PC-3 (cell line): ENCODE measurements around the gene TMEM186. TPM values are rescaled to one million over a fixed set of nuclear protein-coding genes. Genes with fewer than 3 reads are reported as not detected.

Experiments
- ATAC-seq: fragments of 200-7000 bp; cut with Tn5 transposase; 2 replicates; pipeline ENCODE4 v1.9.1; 2020; ENCODE audit warnings: mild to moderate bottlenecking, moderate library complexity
- BruUV-seq: library from RNA; stranded (reverse); fragments of 400-500 nt; replicated peaks from 2 replicates; lab custom pipeline; 2021; lab: Mats Ljungman, UMichigan
- CTCF ChIA-PET: fragments of 300-600 bp; sonication (Branson Sonifier 250); formaldehyde crosslinking; loops from one replicate; lab custom pipeline; 2022; ENCODE audit warnings: antibody characterized with exemption; lab: Charles Lee
- POLR2A ChIA-PET: fragments of 300-600 bp; sonication (Branson Sonifier 250); formaldehyde crosslinking; loops from one replicate; lab custom pipeline; 2022; ENCODE audit warnings: antibody characterized with exemption; ENCODE audit not compliant: unreplicated experiment; lab: Charles Lee
- DNase-seq: peaks from one replicate; pipeline ENCODE4 v3.0.0-alpha.2; 2015
- H2AFZ ChIP-seq: fragments of 300-600 bp; sonication (generic); 2 replicates; pipeline ENCODE4 v1.6.0; 2016; ENCODE audit warnings: antibody characterized with exemption, low read length
- H3F3A ChIP-seq: fragments of 300-600 bp; sonication (generic); one replicate; pipeline ENCODE4 v1.6.0; 2017; ENCODE audit warnings: antibody characterized with exemption, low read length, control low read depth, mild to moderate bottlenecking; ENCODE audit not compliant: unreplicated experiment
- H3K27ac ChIP-seq: fragments of 300-600 bp; sonication (generic); 2 replicates; pipeline ENCODE4 v1.5.1; 2016; ENCODE audit warnings: mild to moderate bottlenecking, low read length
- H3K27me3 ChIP-seq: fragments of 300-600 bp; sonication (generic); 2 replicates; pipeline ENCODE4 v1.6.1; 2016; ENCODE audit warnings: low read length, mixed read lengths
- H3K36me3 ChIP-seq: fragments of 300-600 bp; sonication (generic); 2 replicates; pipeline ENCODE4 v1.6.1; 2016; ENCODE audit warnings: low read depth, mixed run types, low read length, mixed read lengths
- H3K4me1 ChIP-seq: fragments of 300-600 bp; sonication (generic); 2 replicates; pipeline ENCODE4 v1.5.1; 2016; ENCODE audit warnings: low read length; ENCODE audit not compliant: insufficient read depth
- H3K4me2 ChIP-seq: fragments of 300-600 bp; sonication (generic); 2 replicates; pipeline ENCODE4 v1.6.0; 2016; ENCODE audit warnings: low read length
- H3K4me3 ChIP-seq: fragments of 300-600 bp; sonication (generic); 2 replicates; pipeline ENCODE4 v1.5.1; 2016; ENCODE audit warnings: mild to moderate bottlenecking, low read length, mixed read lengths
- H3K79me2 ChIP-seq: fragments of 300-600 bp; sonication (generic); 2 replicates; pipeline ENCODE4 v1.6.1; 2017; ENCODE audit warnings: low read length, mixed read lengths
- H3K9ac ChIP-seq: fragments of 300-600 bp; sonication (generic); 2 replicates; pipeline ENCODE4 v1.6.0; 2016; ENCODE audit warnings: mild to moderate bottlenecking, low read length
- H3K9me2 ChIP-seq: fragments of 300-600 bp; sonication (generic); replicated peaks from 2 replicates; pipeline ENCODE4 v1.6.1; 2016; ENCODE audit warnings: mixed run types, low read length, mixed read lengths
- H3K9me3 ChIP-seq: fragments of 300-600 bp; sonication (generic); 2 replicates; pipeline ENCODE4 v1.6.1; 2016; ENCODE audit warnings: low read length, mixed read lengths
- H4K20me1 ChIP-seq: fragments of 300-600 bp; sonication (generic); 2 replicates; pipeline ENCODE4 v1.6.1; 2016; ENCODE audit warnings: low read length, mixed read lengths
- CTCF ChIP-seq: fragments of 300-600 bp; sonication (generic); conservative IDR thresholded peaks from 2 replicates; pipeline ENCODE4 v1.5.1; 2017; ENCODE audit warnings: antibody characterized with exemption, low read depth, mild to moderate bottlenecking, low read length
- EZH2 ChIP-seq: fragments of 300-600 bp; sonication (generic); IDR thresholded peaks from one replicate; pipeline ENCODE4 v1.6.1; 2017; ENCODE audit warnings: antibody characterized with exemption, mild to moderate bottlenecking, low read length; ENCODE audit not compliant: unreplicated experiment
- EZH2phosphoT487 ChIP-seq: fragments of 300-600 bp; sonication (generic); IDR thresholded peaks from 2 replicates; pipeline ENCODE4 v1.6.1; 2018; ENCODE audit warnings: mild to moderate bottlenecking, antibody characterized with exemption, low read length, borderline replicate concordance
- intact Hi-C: fragments of 100-400 bp; cut with micrococcal nuclease; formaldehyde crosslinking; loops from 2 replicates; pipeline ENCODE4 v1.9.0; 2023
- total RNA-seq: library from RNA; depleted of rRNA; stranded (reverse); fragments of >200 nt; gene quantifications from 2 replicates; pipeline ENCODE4 v1.2.3, GENCODE V29; 2014

TMEM186 gene
- total RNA-seq, 1 experiment from 2014 or later = 7.4 TPM

GRCh38 chr16:8828541-8829165 is 31.2 kb upstream of the TMEM186 start:
- no peak overlapping the region for H3K27ac ChIP-seq
- H2AFZ ChIP-seq = no peak overlapping the region
- H3K4me2 ChIP-seq = no peak overlapping the region
- H3F3A ChIP-seq = no peaks in the 10 kb centered on the region
- CTCF ChIA-PET = no interaction called here
- no peak overlapping the region for H3K9ac ChIP-seq
- TF ChIP-seq EZH2phosphoT487 (no peak), EZH2 (no peak), CTCF (no peak)
- no peaks in the 10 kb centered on the region for H3K4me1 ChIP-seq
- peaks cover 17% of the 10 kb centered on the region for H3K36me3 ChIP-seq
- POLR2A ChIA-PET = no interaction called here
- H3K9me2 ChIP-seq = no peaks in the 10 kb centered on the region
- ATAC-seq (no peak), DNase-seq (no peak)
- H3K4me3 ChIP-seq = no peak overlapping the region
- H3K27me3 ChIP-seq = no peaks in the 10 kb centered on the region
- no peaks in the 10 kb centered on the region for H3K79me2 ChIP-seq
- H3K9me3 ChIP-seq = no peaks in the 10 kb centered on the region
- H4K20me1 ChIP-seq = no peaks in the 10 kb centered on the region
- intact Hi-C loops = no loop called here
- no TSS peak for BruUV-seq

- Histone ChIP-seq H3K4me3 (no peak overlapping the region), H3K27ac (no peak overlapping the region), H3K9me2 (no peaks in the 10 kb centered on the region), H3F3A (no peaks in the 10 kb centered on the region), H3K9me3 (no peaks in the 10 kb centered on the region), H3K79me2 (no peaks in the 10 kb centered on the region), H3K4me1 (no peaks in the 10 kb centered on the region), H3K4me2 (no peak overlapping the region), H2AFZ (no peak overlapping the region), H3K36me3 (peaks cover 10% of the 10 kb centered on the region), H4K20me1 (no peaks in the 10 kb centered on the region), H3K9ac (no peak overlapping the region), H3K27me3 (no peaks in the 10 kb centered on the region)
- BruUV-seq = no TSS peak
- TF ChIP-seq CTCF (no peak), EZH2phosphoT487 (no peak), EZH2 (no peak)
- DNase-seq (no peak), ATAC-seq (no peak)
- ChIA-PET CTCF (no interaction called here), POLR2A (no interaction called here)
- intact Hi-C loops = no loop called here
These were observed 28.9 kb upstream of the TMEM186 start for GRCh38 chr16:8826278-8826879.

GRCh38 chr16:8822403-8822802 is 25.0 kb upstream of the TMEM186 start:
- Histone ChIP-seq H2AFZ (no peak overlapping the region), H3K4me1 (no peaks in the 10 kb centered on the region), H3K4me2 (no peak overlapping the region), H3K27me3 (no peaks in the 10 kb centered on the region), H3K4me3 (no peak overlapping the region), H3K36me3 (peaks cover 7% of the 10 kb centered on the region; the same call in 1 of the 2 replicates), H3K9ac (no peak overlapping the region), H3F3A (no peaks in the 10 kb centered on the region), H4K20me1 (no peaks in the 10 kb centered on the region), H3K9me3 (no peaks in the 10 kb centered on the region), H3K79me2 (no peaks in the 10 kb centered on the region), H3K9me2 (no peaks in the 10 kb centered on the region), H3K27ac (no peak overlapping the region)
- POLR2A ChIA-PET = no interaction called here
- CTCF ChIA-PET = no interaction called here
- intact Hi-C loops = no loop called here
- no TSS peak for BruUV-seq
- ATAC-seq = no peak
- no peak for TF ChIP-seq EZH2phosphoT487
- TF ChIP-seq EZH2 = no peak
- TF ChIP-seq CTCF = no peak
- no peak for DNase-seq
